GM21390 (cell line): ENCODE measurements around the gene RCOR2.

Experiments
- ATAC-seq: cut with Tn5 transposase; IDR thresholded peaks from one replicate; pipeline ENCODE4 v1.9.1; 2021; ENCODE audit not compliant: unreplicated experiment

The RCOR2 gene

GRCh38 chr11:63923319-63923718, 6.4 kb upstream of the RCOR2 start:
- ATAC-seq = no peak

GRCh38 chr11:63922673-63923192, 5.8 kb upstream of the RCOR2 start:
- no peak for ATAC-seq

- no peak for ATAC-seq
Observed at GRCh38 chr11:63920939-63921417, 4.0 kb upstream of the RCOR2 start.

GRCh38 chr11:63920126-63920938, 3.4 kb upstream of the RCOR2 start:
- no peak for ATAC-seq

- no peak for ATAC-seq
Observed at GRCh38 chr11:63919267-63920125, 2.5 kb upstream of the RCOR2 start.

- ATAC-seq = no peak
Observed at GRCh38 chr11:63918507-63919191, 1.7 kb upstream of the RCOR2 start.

GRCh38 chr11:63917692-63918506, 935 bp upstream of the RCOR2 start:
- ATAC-seq = no peak

- ATAC-seq = no peak
Observed at GRCh38 chr11:63915961-63916836, 765 bp downstream of the RCOR2 start.

GRCh38 chr11:63914896-63915691, 1.9 kb downstream of the RCOR2 start:
- ATAC-seq = no peak

GRCh38 chr11:63913866-63914830, 2.8 kb downstream of the RCOR2 start:
- no peak for ATAC-seq

- no peak for ATAC-seq
Observed at GRCh38 chr11:63912678-63913077, 4.3 kb downstream of the RCOR2 start.

- ATAC-seq = no peak
Observed at GRCh38 chr11:63911876-63912275, 5.1 kb downstream of the RCOR2 start.

GRCh38 chr11:63911440-63911839, 5.5 kb downstream of the RCOR2 start:
- ATAC-seq = no peak

GRCh38 chr11:63910675-63911074, 6.3 kb downstream of the RCOR2 start:
- ATAC-seq = no peak

- ATAC-seq = no peak
Observed at GRCh38 chr11:63909591-63910506, 7.1 kb downstream of the RCOR2 start.
